ENCODE results near the gene CYSTM1. TPM values are rescaled to one million over a fixed set of nuclear protein-coding genes. Genes with fewer than 3 reads are reported as not detected.

The CYSTM1 gene
- total RNA-seq, 2 donors from 2014 or later = 56.8 to 97.2 TPM

DNA sequence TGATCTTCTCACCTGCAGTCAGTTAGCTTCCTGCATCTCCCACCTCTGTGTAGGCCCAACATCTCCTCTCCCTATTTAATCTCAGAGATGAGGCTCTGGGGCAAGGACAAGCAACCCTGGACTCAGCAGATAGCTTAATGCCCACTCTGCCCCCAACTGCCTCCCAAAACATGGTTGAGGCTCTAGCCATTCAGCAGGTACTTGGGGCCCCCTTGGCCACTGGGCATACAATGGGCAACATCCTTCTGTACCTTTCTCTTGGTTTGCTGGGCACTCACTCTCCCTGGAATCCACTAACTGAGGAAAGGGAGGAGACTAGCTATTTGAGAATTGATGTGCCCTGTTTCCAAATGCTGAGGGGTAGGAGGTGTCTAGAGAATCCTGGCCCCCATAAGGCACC lies 39.9 kb upstream of the CYSTM1 start:
- Histone ChIP-seq H3K27ac (no peak overlapping the region), H3K27me3 (no peaks in the 10 kb centered on the region), H3K4me1 (peaks cover 11% of the 10 kb centered on the region), H3K4me3 (no peak overlapping the region), H3K9me3 (no peaks in the 10 kb centered on the region), H3K36me3 (replicated peaks in 1 of 2; ENCODE audit: insufficient read depth in 1 of 2, low read depth in 2 of 2) (no peaks in the 10 kb centered on the region)
- DNase-seq (no peak), ATAC-seq (no peak)
- intact Hi-C loops (cut with DNase I) = no loop called here
- TF ChIP-seq, protein P1, sequence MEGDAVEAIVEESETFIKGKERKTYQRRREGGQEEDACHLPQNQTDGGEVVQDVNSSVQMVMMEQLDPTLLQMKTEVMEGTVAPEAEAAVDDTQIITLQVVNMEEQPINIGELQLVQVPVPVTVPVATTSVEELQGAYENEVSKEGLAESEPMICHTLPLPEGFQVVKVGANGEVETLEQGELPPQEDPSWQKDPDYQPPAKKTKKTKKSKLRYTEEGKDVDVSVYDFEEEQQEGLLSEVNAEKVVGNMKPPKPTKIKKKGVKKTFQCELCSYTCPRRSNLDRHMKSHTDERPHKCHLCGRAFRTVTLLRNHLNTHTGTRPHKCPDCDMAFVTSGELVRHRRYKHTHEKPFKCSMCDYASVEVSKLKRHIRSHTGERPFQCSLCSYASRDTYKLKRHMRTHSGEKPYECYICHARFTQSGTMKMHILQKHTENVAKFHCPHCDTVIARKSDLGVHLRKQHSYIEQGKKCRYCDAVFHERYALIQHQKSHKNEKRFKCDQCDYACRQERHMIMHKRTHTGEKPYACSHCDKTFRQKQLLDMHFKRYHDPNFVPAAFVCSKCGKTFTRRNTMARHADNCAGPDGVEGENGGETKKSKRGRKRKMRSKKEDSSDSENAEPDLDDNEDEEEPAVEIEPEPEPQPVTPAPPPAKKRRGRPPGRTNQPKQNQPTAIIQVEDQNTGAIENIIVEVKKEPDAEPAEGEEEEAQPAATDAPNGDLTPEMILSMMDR (IDR thresholded peaks at IDR 0.05) = no peak
- TF ChIP-seq POLR2A (IDR thresholded peaks at IDR 0.05) = no peak

DNA sequence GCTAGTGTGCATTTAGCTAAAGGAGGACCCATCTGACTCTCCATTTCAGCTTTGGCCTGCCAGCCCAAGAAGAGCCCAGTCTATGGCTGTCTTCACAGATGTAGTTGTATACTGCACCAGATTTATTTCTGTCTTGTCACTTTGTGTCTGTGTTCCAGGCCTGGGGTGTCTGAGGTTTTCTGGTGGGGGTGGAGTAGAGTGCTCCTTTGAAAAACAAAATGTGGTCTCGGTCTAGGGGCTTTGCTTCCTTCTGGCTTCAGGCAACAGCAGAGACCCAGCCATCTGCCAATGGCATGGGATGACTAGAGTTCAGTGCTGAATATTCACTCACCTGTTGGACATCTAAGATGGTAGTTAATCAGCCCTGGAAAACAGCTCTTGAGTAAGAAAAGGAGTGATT lies 38.4 kb upstream of the CYSTM1 start:
- ATAC-seq (no peak), DNase-seq (no peak)
- intact Hi-C loops (cut with DNase I) = no loop called here
- 100% methylated on average over 1 of the region's 1 CpG for WGBS, 2 donors
- no peaks in the 10 kb centered on the region for H3K27me3 ChIP-seq
- H3K36me3 ChIP-seq (replicated peaks in 1 of 2; ENCODE audit: insufficient read depth in 1 of 2, low read depth in 2 of 2) = no peaks in the 10 kb centered on the region
- H3K4me1 ChIP-seq = peaks cover 11% of the 10 kb centered on the region
- H3K4me3 ChIP-seq = no peak overlapping the region
- no peaks in the 10 kb centered on the region for H3K9me3 ChIP-seq
- TF ChIP-seq, protein P1 (IDR thresholded peaks at IDR 0.05) = no peak
- TF ChIP-seq POLR2A (IDR thresholded peaks at IDR 0.05) = no peak
- H3K27ac ChIP-seq = no peak overlapping the region

DNA sequence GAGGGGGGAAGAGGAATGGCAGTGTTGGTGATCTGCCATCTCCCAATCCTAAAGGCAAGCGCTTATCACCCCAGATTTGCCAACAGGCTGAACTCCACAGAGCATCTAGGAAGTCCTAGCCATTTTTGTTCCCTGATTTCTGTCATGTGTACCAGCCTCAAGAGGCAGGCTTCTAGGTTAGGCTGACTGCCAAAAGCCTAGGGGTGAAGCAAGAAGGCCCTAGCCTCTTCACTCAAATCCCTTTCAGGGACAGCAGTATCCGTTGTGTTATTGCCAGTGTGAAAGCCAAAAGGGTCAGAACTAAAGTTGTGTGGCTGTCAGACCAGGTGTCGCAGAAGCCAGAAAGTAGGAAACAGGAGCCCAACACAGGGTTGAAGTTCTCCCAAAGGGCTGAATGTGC lies 34.6 kb upstream of the CYSTM1 start:
- Histone ChIP-seq H3K27ac (no peak overlapping the region), H3K27me3 (no peaks in the 10 kb centered on the region), H3K36me3 (replicated peaks in 1 of 2; ENCODE audit: insufficient read depth in 1 of 2, low read depth in 2 of 2) (no peaks in the 10 kb centered on the region), H3K9me3 (no peaks in the 10 kb centered on the region), H3K4me3 (no peak overlapping the region), H3K4me1 (peaks cover 5% of the 10 kb centered on the region)
- WGBS, 2 donors = 81 to 84% methylated on average over 3 of the region's 3 CpGs
- TF ChIP-seq, protein P1 (IDR thresholded peaks at IDR 0.05) = no peak
- TF ChIP-seq POLR2A (IDR thresholded peaks at IDR 0.05) = no peak
- ATAC-seq (no peak), DNase-seq (no peak)
- intact Hi-C loops (cut with DNase I) = no loop called here

DNA sequence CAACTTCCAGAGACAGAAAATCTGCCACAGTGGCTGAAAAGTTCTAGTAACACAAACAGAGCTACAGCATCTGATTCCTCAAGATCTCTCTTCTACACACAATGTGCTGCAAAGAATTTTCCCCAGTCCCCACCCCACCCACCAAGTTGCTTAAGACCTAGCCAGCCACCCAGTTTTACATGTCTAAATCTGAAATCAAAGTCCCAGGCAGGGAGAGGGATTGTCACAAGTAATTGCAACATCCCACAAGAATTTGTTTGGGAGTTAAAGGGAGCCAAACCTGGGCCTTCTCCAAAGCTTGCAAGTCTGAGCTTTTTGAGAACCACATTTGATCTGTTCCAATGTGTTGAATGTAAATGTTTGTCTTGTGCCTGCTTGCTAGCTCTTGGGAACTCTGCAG lies 33.7 kb upstream of the CYSTM1 start:
- peaks cover 13% of the 10 kb centered on the region for H3K4me1 ChIP-seq
- no peak overlapping the region for H3K27ac ChIP-seq
- ATAC-seq (no peak), DNase-seq (no peak)
- TF ChIP-seq, protein P1 (IDR thresholded peaks at IDR 0.05) = no peak
- no peak for TF ChIP-seq POLR2A (IDR thresholded peaks at IDR 0.05)
- intact Hi-C loops (cut with DNase I) = no loop called here
- H3K4me3 ChIP-seq = no peak overlapping the region
- H3K9me3 ChIP-seq = no peaks in the 10 kb centered on the region
- H3K36me3 ChIP-seq (replicated peaks in 1 of 2; ENCODE audit: insufficient read depth in 1 of 2, low read depth in 2 of 2) = no peaks in the 10 kb centered on the region
- H3K27me3 ChIP-seq = no peaks in the 10 kb centered on the region

DNA sequence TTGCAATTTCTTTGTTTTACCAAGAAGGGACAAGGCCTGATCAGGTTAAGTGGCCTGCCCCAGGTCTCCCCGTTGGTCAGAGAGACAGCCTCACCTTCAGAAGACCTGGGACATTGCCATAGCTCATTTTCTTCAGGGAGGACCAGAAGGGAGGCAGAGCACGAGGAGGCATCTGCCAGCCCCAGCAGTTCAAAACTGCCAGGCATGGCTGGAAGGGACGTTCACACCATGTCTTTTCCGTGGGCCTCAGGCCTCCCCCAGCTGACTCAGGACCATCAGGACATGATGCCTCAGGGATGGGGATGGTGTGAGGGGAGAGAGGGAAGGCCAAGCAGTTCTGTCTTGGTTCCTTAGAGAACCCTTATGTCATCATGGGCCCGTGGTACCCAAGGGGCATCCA lies 32.7 kb upstream of the CYSTM1 start:
- intact Hi-C loops (cut with DNase I) = no loop called here
- no peak overlapping the region for H3K27ac ChIP-seq
- TF ChIP-seq, protein P1 (IDR thresholded peaks at IDR 0.05) = no peak
- no peak for TF ChIP-seq POLR2A (IDR thresholded peaks at IDR 0.05)
- no peak overlapping the region for H3K4me3 ChIP-seq
- H3K36me3 ChIP-seq (replicated peaks in 1 of 2; ENCODE audit: insufficient read depth in 1 of 2, low read depth in 2 of 2) = no peaks in the 10 kb centered on the region
- H3K4me1 ChIP-seq = peaks cover 17% of the 10 kb centered on the region
- H3K9me3 ChIP-seq = no peaks in the 10 kb centered on the region
- no peak for DNase-seq
- H3K27me3 ChIP-seq = no peaks in the 10 kb centered on the region
- 80 to 81% methylated on average over 5 of the region's 5 CpGs for WGBS, 2 donors
- no peak for ATAC-seq

Measured in body of pancreas (tissue), 4 donors.